ENCODE results near the gene GPR17.

Gene GPR17

DNA sequence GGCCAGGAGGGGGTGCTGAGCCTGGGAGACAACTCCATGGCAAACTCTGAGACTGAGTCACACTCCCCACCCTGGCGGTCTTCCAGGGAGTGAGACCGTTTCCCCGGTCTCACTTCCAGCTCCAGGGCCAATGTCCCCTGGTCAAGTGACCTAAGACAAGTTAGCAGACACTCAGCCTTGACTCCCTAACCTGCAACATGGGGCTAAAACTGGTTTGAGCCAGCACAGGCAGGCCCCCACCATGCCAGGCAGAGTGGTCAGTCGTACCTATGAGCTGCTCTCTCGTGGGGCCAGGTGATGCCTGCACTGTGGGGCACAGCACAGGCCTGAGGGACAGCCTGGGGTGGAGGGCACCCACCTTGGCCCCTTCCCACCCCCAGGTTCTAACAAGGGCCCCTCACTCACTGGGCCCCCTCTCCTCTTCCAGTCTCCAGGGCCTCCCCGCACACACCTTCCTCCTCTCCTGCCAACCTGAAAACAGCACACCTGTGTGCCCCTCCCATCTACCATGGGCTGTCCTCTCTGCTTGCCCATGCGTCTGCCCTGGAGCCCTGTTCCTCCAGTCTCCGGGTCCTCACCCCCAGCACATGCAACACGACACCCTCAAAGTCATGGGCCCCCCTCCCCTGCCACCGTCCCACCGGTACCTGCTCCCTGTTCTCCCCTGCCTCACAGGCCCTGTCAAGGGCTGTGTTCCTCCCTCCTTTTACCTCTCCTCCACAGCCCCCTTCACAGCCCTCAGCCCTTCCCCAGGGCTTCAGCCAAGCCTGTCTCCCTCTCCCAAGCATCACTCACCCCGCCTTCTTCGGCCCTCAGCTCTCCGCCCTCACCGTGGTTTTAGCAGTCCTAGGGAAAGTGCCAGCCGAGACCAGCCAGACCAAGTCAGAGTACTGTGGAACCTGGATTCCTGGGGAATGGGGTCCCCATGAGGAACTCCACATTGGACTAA is 1.6 kb downstream of the GPR17 start:
- peaks cover 40% of the 10 kb centered on the region for H3K4me1 Mint-ChIP-seq
- H3K27me3 Mint-ChIP-seq: no peaks in the 10 kb centered on the region
- H3K9me3 Mint-ChIP-seq: no peaks in the 10 kb centered on the region
- no peaks in the 10 kb centered on the region for H3K36me3 Mint-ChIP-seq
- ATAC-seq (ENCODE audit: low read depth): no peak
- peak overlapping the region; percentile 7 for H3K27ac Mint-ChIP-seq
- DNase-seq (ENCODE audit: low spot score in 2 of 2): no peak
- H3K4me3 Mint-ChIP-seq: no peak overlapping the region

GRCh38 chr2:127648321-127648720 is 2.4 kb downstream of the GPR17 start:
- H3K27ac Mint-ChIP-seq: peak overlapping the region; percentile 7
- ATAC-seq (ENCODE audit: low read depth): no peak
- H3K4me1 Mint-ChIP-seq: peaks cover 45% of the 10 kb centered on the region

DNA sequence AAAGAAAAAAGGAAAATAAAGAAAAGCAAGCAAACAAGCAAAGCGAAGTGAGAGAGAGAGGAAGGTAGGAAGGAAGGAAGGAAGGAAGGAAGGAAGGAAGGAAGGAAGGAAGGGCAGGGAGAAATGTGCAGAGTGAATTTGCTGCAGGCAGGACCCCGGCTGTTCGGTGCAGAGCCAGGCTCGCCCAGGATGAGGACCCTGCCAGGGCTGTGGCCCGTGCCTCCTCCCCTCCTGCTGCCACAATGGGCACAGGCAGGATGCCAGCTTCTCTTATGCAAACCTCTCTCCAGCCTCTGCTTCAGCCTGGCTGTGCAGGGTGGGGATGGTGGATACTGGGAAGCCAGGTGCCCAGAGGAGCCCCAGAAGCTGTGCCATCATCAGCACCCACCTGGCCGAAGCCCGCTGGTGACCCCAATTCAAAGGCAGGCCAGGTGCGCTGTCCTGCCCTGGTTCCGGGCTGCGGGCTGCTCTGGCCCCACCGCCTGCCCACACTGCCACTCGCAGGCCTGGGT is 3.2 kb downstream of the GPR17 start:
- H3K9me3 Mint-ChIP-seq: no peaks in the 10 kb centered on the region
- H3K4me1 Mint-ChIP-seq: peaks cover 51% of the 10 kb centered on the region
- ATAC-seq (ENCODE audit: low read depth) (peak; percentile 35), DNase-seq (ENCODE audit: low spot score in 2 of 2) (no peak)
- H3K36me3 Mint-ChIP-seq: no peaks in the 10 kb centered on the region
- H3K27me3 Mint-ChIP-seq: peaks cover 4% of the 10 kb centered on the region
- no peak overlapping the region for H3K4me3 Mint-ChIP-seq
- no peak overlapping the region for H3K27ac Mint-ChIP-seq

More at GRCh38 chr2:127648321-127648720, 2.4 kb downstream of the GPR17 start:
- no peak for DNase-seq (ENCODE audit: low spot score in 2 of 2)
- no peaks in the 10 kb centered on the region for H3K36me3 Mint-ChIP-seq
- no peaks in the 10 kb centered on the region for H3K9me3 Mint-ChIP-seq
- peaks cover under 1% of the 10 kb centered on the region for H3K27me3 Mint-ChIP-seq
- peak overlapping the region; percentile 45 for H3K4me3 Mint-ChIP-seq

GRCh38 chr2:127649684-127650040 is 3.7 kb downstream of the GPR17 start:
- H3K4me3 Mint-ChIP-seq: peak overlapping the region; percentile 55
- no peak overlapping the region for H3K27ac Mint-ChIP-seq
- peaks cover 51% of the 10 kb centered on the region for H3K4me1 Mint-ChIP-seq
- H3K36me3 Mint-ChIP-seq: no peaks in the 10 kb centered on the region
- H3K27me3 Mint-ChIP-seq: peaks cover 4% of the 10 kb centered on the region
- peak; percentile 83 for ATAC-seq (ENCODE audit: low read depth)
- no peaks in the 10 kb centered on the region for H3K9me3 Mint-ChIP-seq
- DNase-seq (ENCODE audit: low spot score in 2 of 2): peak; percentile 83 to 94

DNA sequence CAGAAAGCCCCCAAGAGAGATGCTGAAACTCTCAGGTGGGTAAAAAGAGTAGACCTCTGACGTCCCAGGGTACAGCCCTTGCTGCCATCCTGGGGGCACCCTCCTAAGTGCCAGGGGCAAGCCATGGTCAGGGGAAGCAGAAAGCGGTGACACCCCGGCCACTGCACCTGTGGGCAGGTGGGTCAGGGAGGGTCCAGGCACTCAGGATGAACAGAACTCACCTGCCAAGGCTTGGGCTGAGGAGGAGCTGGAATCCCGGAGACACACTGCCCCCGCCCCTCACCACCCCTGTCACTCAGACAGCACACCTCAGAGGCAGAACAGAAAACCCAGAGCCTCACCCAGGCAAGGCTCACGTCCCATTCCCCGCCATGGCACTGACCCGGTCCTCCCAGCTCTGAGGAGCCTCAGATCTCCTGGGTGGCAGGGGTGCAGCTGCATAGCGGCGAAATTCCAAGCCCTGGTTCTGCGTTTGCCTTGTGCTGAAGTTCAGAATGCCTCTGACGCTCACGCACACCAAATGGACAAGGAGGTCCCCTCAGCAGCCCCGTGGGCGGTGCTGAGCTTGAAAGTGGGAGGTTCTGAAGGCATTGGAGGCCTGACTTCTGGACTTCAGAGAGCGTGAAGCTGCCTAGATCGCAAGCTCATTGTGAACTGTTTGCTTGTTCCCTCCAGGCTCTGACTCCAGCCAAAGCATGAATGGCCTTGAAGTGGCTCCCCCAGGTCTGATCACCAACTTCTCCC is 4.3 kb downstream of the GPR17 start:
- ATAC-seq (ENCODE audit: low read depth): peak; percentile 7
- no peak overlapping the region for H3K4me3 Mint-ChIP-seq
- no peaks in the 10 kb centered on the region for H3K9me3 Mint-ChIP-seq

DNA sequence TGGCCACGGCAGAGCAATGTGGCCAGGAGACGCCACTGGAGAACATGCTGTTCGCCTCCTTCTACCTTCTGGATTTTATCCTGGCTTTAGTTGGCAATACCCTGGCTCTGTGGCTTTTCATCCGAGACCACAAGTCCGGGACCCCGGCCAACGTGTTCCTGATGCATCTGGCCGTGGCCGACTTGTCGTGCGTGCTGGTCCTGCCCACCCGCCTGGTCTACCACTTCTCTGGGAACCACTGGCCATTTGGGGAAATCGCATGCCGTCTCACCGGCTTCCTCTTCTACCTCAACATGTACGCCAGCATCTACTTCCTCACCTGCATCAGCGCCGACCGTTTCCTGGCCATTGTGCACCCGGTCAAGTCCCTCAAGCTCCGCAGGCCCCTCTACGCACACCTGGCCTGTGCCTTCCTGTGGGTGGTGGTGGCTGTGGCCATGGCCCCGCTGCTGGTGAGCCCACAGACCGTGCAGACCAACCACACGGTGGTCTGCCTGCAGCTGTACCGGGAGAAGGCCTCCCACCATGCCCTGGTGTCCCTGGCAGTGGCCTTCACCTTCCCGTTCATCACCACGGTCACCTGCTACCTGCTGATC is 4.9 kb downstream of the GPR17 start:
- ATAC-seq (ENCODE audit: low read depth) (no peak), DNase-seq (ENCODE audit: low spot score in 2 of 2) (no peak)
- H3K9me3 Mint-ChIP-seq: no peaks in the 10 kb centered on the region
- H3K36me3 Mint-ChIP-seq: no peaks in the 10 kb centered on the region
- H3K27ac Mint-ChIP-seq: no peak overlapping the region
- peaks cover 4% of the 10 kb centered on the region for H3K27me3 Mint-ChIP-seq
- peak overlapping the region; percentile 15 for H3K4me3 Mint-ChIP-seq
- H3K4me1 Mint-ChIP-seq: peaks cover 53% of the 10 kb centered on the region

More for the DNA sequence above, 4.3 kb downstream of the GPR17 start:
- Mint-ChIP-seq H3K36me3 (no peaks in the 10 kb centered on the region), H3K4me1 (peaks cover 53% of the 10 kb centered on the region), H3K27ac (no peak overlapping the region), H3K27me3 (peaks cover 4% of the 10 kb centered on the region)
- DNase-seq (ENCODE audit: low spot score in 2 of 2): no peak

- H3K27me3 Mint-ChIP-seq: peaks cover 4% of the 10 kb centered on the region
- H3K4me3 Mint-ChIP-seq: no peak overlapping the region
- DNase-seq (ENCODE audit: low spot score in 2 of 2) (no peak), ATAC-seq (ENCODE audit: low read depth) (no peak)
- H3K27ac Mint-ChIP-seq: no peak overlapping the region
- no peaks in the 10 kb centered on the region for H3K36me3 Mint-ChIP-seq
- H3K4me1 Mint-ChIP-seq: peaks cover 53% of the 10 kb centered on the region
- H3K9me3 Mint-ChIP-seq: no peaks in the 10 kb centered on the region
Observed at GRCh38 chr2:127651381-127651809, 5.4 kb downstream of the GPR17 start.

DNA sequence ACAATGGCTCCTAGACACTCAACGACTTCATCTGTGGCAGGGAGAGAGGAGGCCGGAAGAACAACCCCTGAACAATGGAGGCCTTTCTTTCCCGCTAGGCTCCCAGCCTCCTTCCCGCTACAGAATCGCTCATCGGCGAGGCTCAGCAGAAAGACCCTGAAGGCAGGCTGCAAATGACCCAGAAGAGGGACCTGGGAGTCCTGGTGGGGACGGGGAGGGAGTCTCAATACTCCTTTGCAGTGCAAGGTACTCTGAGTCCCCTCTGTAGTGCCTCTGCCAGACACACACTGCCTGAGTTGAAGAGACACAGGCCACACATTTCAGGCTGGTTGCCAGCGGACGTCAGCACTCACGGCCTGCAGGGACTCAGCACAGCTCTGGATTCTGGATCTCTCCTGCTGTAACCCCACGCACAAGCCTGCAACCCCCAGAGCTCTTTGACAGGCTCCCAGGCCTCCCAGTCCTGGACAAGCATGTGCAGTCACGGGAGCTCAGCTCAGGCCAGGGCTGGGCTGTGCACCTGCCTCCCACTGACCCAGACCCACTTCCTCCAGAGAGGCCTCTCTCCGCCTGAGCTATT is 6.1 kb downstream of the GPR17 start:
- no peak overlapping the region for H3K27ac Mint-ChIP-seq
- ATAC-seq (ENCODE audit: low read depth) (peak; percentile 18), DNase-seq (ENCODE audit: low spot score in 2 of 2) (no peak)
- peak overlapping the region; percentile 22 for H3K4me3 Mint-ChIP-seq
- no peaks in the 10 kb centered on the region for H3K36me3 Mint-ChIP-seq
- H3K27me3 Mint-ChIP-seq: peaks cover 6% of the 10 kb centered on the region
- no peaks in the 10 kb centered on the region for H3K9me3 Mint-ChIP-seq
- H3K4me1 Mint-ChIP-seq: peaks cover 54% of the 10 kb centered on the region

- Mint-ChIP-seq H3K4me3 (no peak overlapping the region), H3K27ac (no peak overlapping the region), H3K4me1 (peaks cover 50% of the 10 kb centered on the region), H3K27me3 (peaks cover 6% of the 10 kb centered on the region), H3K36me3 (no peaks in the 10 kb centered on the region), H3K9me3 (no peaks in the 10 kb centered on the region)
- DNase-seq (ENCODE audit: low spot score in 2 of 2): no peak
- ATAC-seq (ENCODE audit: low read depth): no peak
Observed at GRCh38 chr2:127652786-127653357, 6.9 kb downstream of the GPR17 start.

- Mint-ChIP-seq H3K27me3 (peaks cover 6% of the 10 kb centered on the region), H3K4me3 (no peak overlapping the region), H3K27ac (no peak overlapping the region)
Observed at GRCh38 chr2:127653421-127654083, 7.6 kb downstream of the GPR17 start.

GRCh38 chr2:127654084-127654837 is 8.3 kb downstream of the GPR17 start:
- peaks cover 6% of the 10 kb centered on the region for H3K27me3 Mint-ChIP-seq
- ATAC-seq (ENCODE audit: low read depth) (no peak), DNase-seq (ENCODE audit: low spot score in 2 of 2) (no peak)
- H3K9me3 Mint-ChIP-seq: no peaks in the 10 kb centered on the region
- peaks cover 40% of the 10 kb centered on the region for H3K4me1 Mint-ChIP-seq
- H3K36me3 Mint-ChIP-seq: no peaks in the 10 kb centered on the region
- no peak overlapping the region for H3K27ac Mint-ChIP-seq
- H3K4me3 Mint-ChIP-seq: no peak overlapping the region

More at GRCh38 chr2:127653421-127654083, 7.6 kb downstream of the GPR17 start:
- H3K36me3 Mint-ChIP-seq: no peaks in the 10 kb centered on the region
- peaks cover 45% of the 10 kb centered on the region for H3K4me1 Mint-ChIP-seq
- ATAC-seq (ENCODE audit: low read depth) (no peak), DNase-seq (ENCODE audit: low spot score in 2 of 2) (no peak)
- H3K9me3 Mint-ChIP-seq: no peaks in the 10 kb centered on the region

- peaks cover 6% of the 10 kb centered on the region for H3K27me3 Mint-ChIP-seq
- H3K27ac Mint-ChIP-seq: no peak overlapping the region
- H3K4me3 Mint-ChIP-seq: no peak overlapping the region
- H3K4me1 Mint-ChIP-seq: peaks cover 38% of the 10 kb centered on the region
- H3K9me3 Mint-ChIP-seq: no peaks in the 10 kb centered on the region
- ATAC-seq (ENCODE audit: low read depth) (no peak), DNase-seq (ENCODE audit: low spot score in 2 of 2) (no peak)
- H3K36me3 Mint-ChIP-seq: no peaks in the 10 kb centered on the region
Observed at GRCh38 chr2:127654838-127655175, 8.9 kb downstream of the GPR17 start.
